ENCODE data around the gene KHDC4. TPM values are rescaled to one million over a fixed set of nuclear protein-coding genes. Genes with fewer than 3 reads are reported as not detected.

KHDC4 gene
- total RNA-seq, 1 experiment from 2014 or later = 93.3 TPM

GRCh38 chr1:155968670-155969069 is 34.5 kb upstream of the KHDC4 start:
- Histone ChIP-seq H3K36me3 (ENCODE audit: insufficient read depth, low read length, poor library complexity, severe bottlenecking) (peaks cover 68% of the 10 kb centered on the region), H3K9me3 (ENCODE audit: low read depth, low read length, poor library complexity, severe bottlenecking) (no peaks in the 10 kb centered on the region), H3K27ac (ENCODE audit: low read depth, low read length, poor library complexity, severe bottlenecking) (no peak overlapping the region), H3K4me3 (ENCODE audit: low read depth, low read length, poor library complexity, severe bottlenecking) (no peak overlapping the region), H3K4me1 (ENCODE audit: insufficient read depth, low read length, poor library complexity, severe bottlenecking) (peaks cover 48% of the 10 kb centered on the region), H3K27me3 (replicated peaks; ENCODE audit: insufficient read depth, low read depth, low read length, poor library complexity) (no peaks in the 10 kb centered on the region)
- intact Hi-C loops (cut with micrococcal nuclease; ENCODE audit: unreplicated experiment) = no loop called here
- ChIA-PET CTCF (interaction anchor here (1.5 kb wide), 1 partner anchor 21 kb away, joined by 9 read pairs; no protein-coding TSS in a partner anchor), POLR2A (ENCODE audit: low non-redundant PET) (interaction anchor here (0.5 kb wide), 1 partner anchor 33 kb away, joined by 17 read pairs; no protein-coding TSS in a partner anchor)
- BruUV-seq (replicated peaks) = no TSS peak
- no peak for TF ChIP-seq EZH2 (IDR thresholded peaks at IDR 0.05; ENCODE audit: borderline replicate concordance, low read depth, low read length, poor library complexity, severe bottlenecking)
- no peak for TF ChIP-seq CTCF (conservative IDR thresholded peaks at IDR 0.05; ENCODE audit: low read depth, low read length)
- no peak for DNase-seq (ENCODE audit: low spot score)

DNA sequence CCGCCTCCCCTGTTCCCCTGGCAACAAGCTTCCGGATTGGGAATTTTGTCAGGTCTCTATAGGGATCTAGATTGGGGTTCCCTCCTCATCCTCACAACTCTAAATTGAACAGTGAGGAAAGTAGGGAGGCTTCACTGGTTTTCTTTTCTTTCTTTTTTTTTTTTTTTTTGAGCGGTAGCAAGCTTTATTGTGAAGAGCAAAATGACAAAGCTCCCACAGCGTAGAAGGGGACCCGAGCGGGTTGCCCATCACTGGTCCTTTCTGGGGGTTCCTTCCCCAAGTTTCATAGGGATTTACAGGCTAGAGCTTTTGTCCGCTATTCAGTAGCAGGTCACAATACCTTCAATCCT is 33.8 kb upstream of the KHDC4 start:
- intact Hi-C loops (cut with micrococcal nuclease; ENCODE audit: unreplicated experiment) = no loop called here
- BruUV-seq (replicated peaks) = no TSS peak
- no peaks in the 10 kb centered on the region for H3K27me3 ChIP-seq (replicated peaks; ENCODE audit: insufficient read depth, low read depth, low read length, poor library complexity)
- no peaks in the 10 kb centered on the region for H3K9me3 ChIP-seq (ENCODE audit: low read depth, low read length, poor library complexity, severe bottlenecking)
- DNase-seq (ENCODE audit: low spot score) = no peak
- H3K4me3 ChIP-seq (ENCODE audit: low read depth, low read length, poor library complexity, severe bottlenecking) = no peak overlapping the region
- peak overlapping the region; percentile 70 for H3K27ac ChIP-seq (ENCODE audit: low read depth, low read length, poor library complexity, severe bottlenecking)
- H3K4me1 ChIP-seq (ENCODE audit: insufficient read depth, low read length, poor library complexity, severe bottlenecking) = peaks cover 48% of the 10 kb centered on the region
- TF ChIP-seq CTCF (conservative IDR thresholded peaks at IDR 0.05; ENCODE audit: low read depth, low read length) (no peak), EZH2 (IDR thresholded peaks at IDR 0.05; ENCODE audit: borderline replicate concordance, low read depth, low read length, poor library complexity, severe bottlenecking) (no peak)
- H3K36me3 ChIP-seq (ENCODE audit: insufficient read depth, low read length, poor library complexity, severe bottlenecking) = peaks cover 75% of the 10 kb centered on the region
- ChIA-PET CTCF (interaction anchor here (1.5 kb wide), 1 partner anchor 21 kb away, joined by 9 read pairs; no protein-coding TSS in a partner anchor), POLR2A (ENCODE audit: low non-redundant PET) (interaction anchor here (0.5 kb wide), 1 partner anchor 33 kb away, joined by 17 read pairs; no protein-coding TSS in a partner anchor)

GRCh38 chr1:155967341-155968050 is 33.3 kb upstream of the KHDC4 start:
- peak overlapping the region; percentile 70 for H3K27ac ChIP-seq (ENCODE audit: low read depth, low read length, poor library complexity, severe bottlenecking)
- no TSS peak for BruUV-seq (replicated peaks)
- H3K27me3 ChIP-seq (replicated peaks; ENCODE audit: insufficient read depth, low read depth, low read length, poor library complexity) = no peaks in the 10 kb centered on the region
- ChIA-PET CTCF (interaction anchor here (0.6 to 1.5 kb wide), 2 partner anchors 22 to 664 kb away, joined by 5 to 9 read pairs; no protein-coding TSS in a partner anchor), POLR2A (ENCODE audit: low non-redundant PET) (no interaction called here)
- peaks cover 77% of the 10 kb centered on the region for H3K36me3 ChIP-seq (ENCODE audit: insufficient read depth, low read length, poor library complexity, severe bottlenecking)
- intact Hi-C loops (cut with micrococcal nuclease; ENCODE audit: unreplicated experiment) = no loop called here
- H3K4me1 ChIP-seq (ENCODE audit: insufficient read depth, low read length, poor library complexity, severe bottlenecking) = peaks cover 52% of the 10 kb centered on the region
- no peak for TF ChIP-seq EZH2 (IDR thresholded peaks at IDR 0.05; ENCODE audit: borderline replicate concordance, low read depth, low read length, poor library complexity, severe bottlenecking)
- no peak for TF ChIP-seq CTCF (conservative IDR thresholded peaks at IDR 0.05; ENCODE audit: low read depth, low read length)
- no peaks in the 10 kb centered on the region for H3K9me3 ChIP-seq (ENCODE audit: low read depth, low read length, poor library complexity, severe bottlenecking)
- no peak overlapping the region for H3K4me3 ChIP-seq (ENCODE audit: low read depth, low read length, poor library complexity, severe bottlenecking)
- DNase-seq (ENCODE audit: low spot score) = no peak
